IMR-90 (cell line): ENCODE measurements around the gene VSTM5. TPM values are rescaled to one million over a fixed set of nuclear protein-coding genes. Genes with fewer than 3 reads are reported as not detected.

ENCODE experiments used
- ATAC-seq: fragments of 200-7000 bp; cut with Tn5 transposase; 2 replicates; pipeline ENCODE4 v1.9.1; 2020; ENCODE audit warnings: low read depth, mild to moderate bottlenecking, moderate library complexity
- BruUV-seq: library from RNA; stranded (reverse); fragments of 400-500 nt; replicated peaks from 2 replicates; lab custom pipeline; 2021; lab: Mats Ljungman, UMichigan
- CTCF ChIA-PET: fragments of 300-600 bp; formaldehyde crosslinking; extraction: SDS; loops from one replicate; lab custom pipeline; 2021; ENCODE audit warnings: antibody characterized with exemption; lab: Yijun Ruan, JAX
- POLR2A ChIA-PET: fragments of 300-600 bp; sonication (Branson Sonifier 250); formaldehyde crosslinking; loops from one replicate; lab custom pipeline; 2022; ENCODE audit warnings: antibody characterized with exemption; ENCODE audit not compliant: unreplicated experiment; lab: Charles Lee
- DNase-seq: peaks from one replicate; pipeline ENCODE4 v3.0.0; 2013
- H2AFZ ChIP-seq: replicated peaks from 2 replicates; pipeline ENCODE3; 2013; ENCODE audit warnings: low read length, mild to moderate bottlenecking; ENCODE audit not compliant: poor library complexity
- H2AK5ac ChIP-seq: 2 replicates; pipeline ENCODE4 v1.6.1; 2013; ENCODE audit warnings: low read depth, low read length, inconsistent platforms
- H2AK9ac ChIP-seq: replicated peaks from 2 replicates; pipeline ENCODE3; 2013; ENCODE audit warnings: mild to moderate bottlenecking, low read depth, low read length, moderate library complexity; ENCODE audit not compliant: poor library complexity
- H2BK120ac ChIP-seq: 2 replicates; pipeline ENCODE4 v1.6.1; 2013; ENCODE audit warnings: low read depth, low read length, inconsistent platforms
- H2BK15ac ChIP-seq: 3 replicates; pipeline ENCODE4 v1.6.1; 2013; ENCODE audit warnings: low read depth, low read length, inconsistent platforms
- H2BK20ac ChIP-seq: 2 replicates; pipeline ENCODE4 v1.6.1; 2013; ENCODE audit warnings: low read depth, mild to moderate bottlenecking, inconsistent platforms, low read length, moderate library complexity
- H2BK5ac ChIP-seq: 2 replicates; pipeline ENCODE4 v1.6.1; 2013; ENCODE audit warnings: mild to moderate bottlenecking, low read depth, low read length, inconsistent platforms; ENCODE audit not compliant: poor library complexity, severe bottlenecking
- H3K14ac ChIP-seq: replicated peaks from 2 replicates; pipeline ENCODE4 v1.6.1; 2013; ENCODE audit warnings: low read depth, low read length, inconsistent platforms
- H3K18ac ChIP-seq: 2 replicates; pipeline ENCODE4 v1.6.1; 2013; ENCODE audit warnings: low read depth, low read length, control low read depth
- H3K23ac ChIP-seq: 2 replicates; pipeline ENCODE4 v1.6.1; 2013; ENCODE audit warnings: low read depth, low read length, inconsistent platforms
- H3K27ac ChIP-seq: 2 replicates; pipeline ENCODE4 v1.5.1; 2013; ENCODE audit warnings: mild to moderate bottlenecking, control low read depth, low read length; ENCODE audit not compliant: insufficient read depth
- H3K27me3 ChIP-seq: 2 replicates; pipeline ENCODE4 v1.6.1; 2013; ENCODE audit warnings: low read length; ENCODE audit not compliant: control insufficient read depth, insufficient read depth
- H3K36me3 ChIP-seq: 2 replicates; pipeline ENCODE4 v1.6.1; 2013; ENCODE audit warnings: low read length, mixed read lengths; ENCODE audit not compliant: control insufficient read depth, insufficient read depth
- H3K4ac ChIP-seq: 2 replicates; pipeline ENCODE4 v1.6.1; 2013; ENCODE audit warnings: low read depth, low read length, inconsistent platforms
- H3K4me1 ChIP-seq: 2 replicates; pipeline ENCODE4 v1.6.1; 2013; ENCODE audit warnings: low read length, mixed read lengths; ENCODE audit not compliant: control insufficient read depth, insufficient read depth
- H3K4me2 ChIP-seq: 2 replicates; pipeline ENCODE4 v1.6.1; 2013; ENCODE audit warnings: low read depth, mild to moderate bottlenecking, control low read depth, low read length, moderate library complexity
- H3K4me3 ChIP-seq: 2 replicates; pipeline ENCODE4 v1.5.1; 2013; ENCODE audit warnings: low read depth, mild to moderate bottlenecking, control low read depth, low read length, moderate library complexity; ENCODE audit not compliant: insufficient read depth
- H3K56ac ChIP-seq: 2 replicates; pipeline ENCODE4 v1.6.1; 2013; ENCODE audit warnings: low read length, inconsistent platforms; ENCODE audit not compliant: insufficient read depth; ENCODE audit errors: extremely low read depth
- H3K79me1 ChIP-seq, 2 experiments: 2 replicates each; pipeline ENCODE4 v1.6.1; 2013; ENCODE audit warnings: low read length in 2 of 2, inconsistent platforms in 1 of 2, low read depth in 1 of 2
- H3K9ac ChIP-seq: 2 replicates; pipeline ENCODE4 v1.6.1; 2013; ENCODE audit warnings: low read depth, low read length, control low read depth
- H3K9me1 ChIP-seq: 2 replicates; pipeline ENCODE4 v1.6.1; 2013; ENCODE audit warnings: low read length, inconsistent platforms; ENCODE audit not compliant: insufficient read depth
- H3K9me3 ChIP-seq: 2 replicates; pipeline ENCODE4 v1.6.1; 2013; ENCODE audit warnings: low read length; ENCODE audit not compliant: control insufficient read depth, insufficient read depth
- H4K20me1 ChIP-seq: 2 replicates; pipeline ENCODE4 v1.6.1; 2013; ENCODE audit warnings: low read length, inconsistent platforms; ENCODE audit not compliant: insufficient read depth
- H4K5ac ChIP-seq: 2 replicates; pipeline ENCODE4 v1.6.1; 2013; ENCODE audit warnings: mild to moderate bottlenecking, low read depth, low read length, control low read depth
- H4K8ac ChIP-seq, 2 experiments: 2 replicates each; pipeline ENCODE4 v1.6.1; 2013; ENCODE audit warnings: low read depth in 2 of 2, low read length in 2 of 2, control low read depth in 1 of 2, inconsistent platforms in 1 of 2
- H4K91ac ChIP-seq: 2 replicates; pipeline ENCODE4 v1.6.1; 2013; ENCODE audit warnings: low read depth, low read length, inconsistent platforms; ENCODE audit not compliant: insufficient read depth
- RAD21 ChIP-seq: IDR thresholded peaks from 2 replicates; pipeline ENCODE4 v1.6.1; 2012; ENCODE audit warnings: low read length, improper control_type of control experiment
- WGBS, 2 experiments: methylation state at CpG; one replicate each; pipeline versions ENCODE4 v1.1.5 to v1.1.7; 2013; ENCODE audit warnings: missing lambda C conversion rate in 2 of 2; ENCODE audit not compliant: insufficient read length in 1 of 2; ENCODE audit errors: extremely low coverage in 2 of 2; 5-methylcytosine and 5-hydroxymethylcytosine counted together
- dilution Hi-C: fragments of 300-500 bp; cut with HindIII; formaldehyde crosslinking; loops from one replicate; pipeline ENCODE4 v1.14.3; 2018; ENCODE audit warnings: low sequenced_read_pairs; ENCODE audit not compliant: unreplicated experiment
- in situ Hi-C: fragments of 300-500 bp; cut with MboI; formaldehyde crosslinking; loops from 3 replicates; pipeline ENCODE4 v1.14.3; 2019; ENCODE audit warnings: low sequenced_read_pairs, inconsistent platforms, mixed read lengths
- intact Hi-C: fragments of 100-400 bp; cut with micrococcal nuclease; formaldehyde crosslinking; loops from 2 replicates; pipeline ENCODE4 v1.10.0; 2022
- polyA plus RNA-seq, 3 experiments: library from polyadenylated mRNA; depleted of rRNA; stranded (reverse); fragments of >200 nt; gene quantifications; 2 replicates each; pipeline ENCODE4 v1.2.3, GENCODE V29; 2012; ENCODE audit warnings: low replicate concordance in 1 of 3
- total RNA-seq: library from RNA; depleted of rRNA; stranded (reverse); fragments of >200 nt; gene quantifications from 2 replicates; pipeline ENCODE4 v1.2.3, GENCODE V29; 2012

The VSTM5 gene
- total and polyA plus RNA-seq, 2 of the 4 experiments (the other 2 are of a cell fraction) = 0.36 to 0.43 TPM

- Histone ChIP-seq H4K91ac (no peak overlapping the region), H4K5ac (no peak overlapping the region), H3K23ac (no peak overlapping the region), H3K4me3 (no peak overlapping the region), H3K27me3 (no peaks in the 10 kb centered on the region; the same call in none of the 2 replicates), H3K56ac (no peak overlapping the region), H2AK9ac (no peak overlapping the region), H3K79me1 (no peaks in the 10 kb centered on the region), H3K14ac (no peak overlapping the region), H3K4ac (no peak overlapping the region), H3K4me2 (no peak overlapping the region), H3K9me1 (no peaks in the 10 kb centered on the region; the same call in 1 of the 2 replicates), H2BK5ac (no peak overlapping the region), H2AFZ (no peak overlapping the region), H3K4me1 (no peaks in the 10 kb centered on the region), H2BK20ac (no peak overlapping the region), H3K36me3 (no peaks in the 10 kb centered on the region), H3K9me3 (no peaks in the 10 kb centered on the region), H3K27ac (no peak overlapping the region), H4K20me1 (no peaks in the 10 kb centered on the region), H3K9ac (no peak overlapping the region), H2BK120ac (no peak overlapping the region), H4K8ac (no peak overlapping the region), H3K18ac (no peak overlapping the region), H2AK5ac (no peak overlapping the region), H2BK15ac (no peak overlapping the region)
- in situ Hi-C loops (no loop called here), dilution Hi-C loops (no loop called here), intact Hi-C loops (no loop called here)
- ChIA-PET POLR2A (no interaction called here), CTCF (interaction anchor here (1.8 kb wide), 1 partner anchor 15 kb away, joined by 4 read pairs; no protein-coding TSS in a partner anchor)
- WGBS, 2 experiments = 35% methylated on average over 2 of the region's 3 CpGs; no CpG with 5 or more reads in 1 of the 2 experiments
- BruUV-seq = no TSS peak
- ATAC-seq (no peak), DNase-seq (no peak)
- TF ChIP-seq RAD21 = no peak
Measured at GRCh38 chr11:93858121-93858775, 7.8 kb upstream of the VSTM5 start.
